SK-N-SH (cell line): ENCODE results near the gene ING5. TPM values are rescaled to one million over a fixed set of nuclear protein-coding genes. Genes with fewer than 3 reads are reported as not detected.

Experiments
- CTCF ChIA-PET: fragments of 300-600, 350-600 bp; formaldehyde crosslinking; extraction: SDS; loops from one replicate; lab custom pipeline; 2021; lab: Yijun Ruan, JAX
- POLR2A ChIA-PET: fragments of 350-600 bp; sonication (Branson Sonifier 250); formaldehyde crosslinking; extraction: SDS; loops from one replicate; lab custom pipeline; 2020; ENCODE audit warnings: antibody characterized with exemption, inconsistent platforms; lab: Yijun Ruan, JAX
- DNase-seq: peaks from one replicate; pipeline ENCODE4 v3.0.0; 2012
- H2AFZ ChIP-seq: fragments of 200-600 bp; sonication (generic); 2 replicates; pipeline ENCODE4 v1.8.1; 2016; ENCODE audit warnings: antibody characterized with exemption, mild to moderate bottlenecking, low read depth
- H3F3A ChIP-seq: fragments of 200-600 bp; sonication (generic); replicated peaks from 2 replicates; pipeline ENCODE3; 2016; ENCODE audit warnings: antibody characterized with exemption, mild to moderate bottlenecking; ENCODE audit not compliant: insufficient read depth
- H3K27ac ChIP-seq, 2 experiments: fragments of 200-500 bp in 1 of 2; fragments of 200-600 bp in 1 of 2; sonication (Bioruptor generic) in 1 of 2; sonication (generic), shearing (Covaris generic) in 1 of 2; 2 replicates each; pipeline versions ENCODE4 v1.5.1 to v1.6.1; 2014 to 2016; ENCODE audit warnings: low read depth in 2 of 2, inconsistent platforms in 1 of 2, low read length in 1 of 2, mild to moderate bottlenecking in 1 of 2, mixed read lengths in 1 of 2
- H3K27me3 ChIP-seq: fragments of 200-600 bp; sonication (generic), shearing (Covaris generic); 2 replicates; pipeline ENCODE4 v1.6.1; 2016; ENCODE audit warnings: mixed run types; ENCODE audit not compliant: insufficient read depth
- H3K36me3 ChIP-seq, 2 experiments: fragments of 200-500 bp in 1 of 2; fragments of 200-600 bp in 1 of 2; sonication (Bioruptor generic) in 1 of 2; sonication (generic) in 1 of 2; replicated peaks in 1 of 2; 2 replicates each; pipeline versions ENCODE3 to v1.5.1; 2014 to 2016; ENCODE audit warnings: low read length in 1 of 2, mild to moderate bottlenecking in 1 of 2; ENCODE audit not compliant: insufficient read depth in 2 of 2, control insufficient read depth in 1 of 2
- H3K4me1 ChIP-seq, 2 experiments: fragments of 200-500 bp in 1 of 2; fragments of 200-600 bp in 1 of 2; sonication (Bioruptor generic) in 1 of 2; sonication (generic), shearing (Covaris generic) in 1 of 2; 2 replicates each; pipeline versions ENCODE4 v1.5.1 to v1.6.1; 2014 to 2016; ENCODE audit warnings: low read depth in 1 of 2, low read length in 1 of 2, mixed run types in 1 of 2; ENCODE audit not compliant: insufficient read depth in 2 of 2, control insufficient read depth in 1 of 2
- H3K4me2 ChIP-seq: fragments of 200-600 bp; sonication (generic), shearing (Covaris generic); 2 replicates; pipeline ENCODE4 v1.6.1; 2017; ENCODE audit warnings: mixed run types
- H3K4me3 ChIP-seq, 2 experiments: fragments of 200-500 bp in 1 of 2; fragments of 200-600 bp in 1 of 2; sonication (Bioruptor generic) in 1 of 2; sonication (generic), shearing (Covaris generic) in 1 of 2; 2 replicates each; pipeline versions ENCODE4 v1.5.1 to v1.8.1; 2014 to 2016; ENCODE audit warnings: low read depth in 2 of 2, inconsistent platforms in 1 of 2, low read length in 1 of 2, mild to moderate bottlenecking in 1 of 2, mixed read lengths in 1 of 2, moderate library complexity in 1 of 2
- H3K79me2 ChIP-seq: fragments of 200-600 bp; sonication (generic); 2 replicates; pipeline ENCODE4 v1.8.1; 2017; ENCODE audit warnings: mild to moderate bottlenecking; ENCODE audit not compliant: insufficient read depth
- H3K9ac ChIP-seq: fragments of 200-600 bp; sonication (generic); 2 replicates; pipeline ENCODE4 v1.6.1; 2017; ENCODE audit warnings: mixed run types
- H3K9me2 ChIP-seq: fragments of 200-600 bp; sonication (generic); 2 replicates; pipeline ENCODE4 v1.6.1; 2017; ENCODE audit warnings: mixed run types
- H3K9me3 ChIP-seq: fragments of 200-600 bp; sonication (generic); 2 replicates; pipeline ENCODE4 v1.6.1; 2017; ENCODE audit warnings: mixed run types, mild to moderate bottlenecking, moderate library complexity
- H4K20me1 ChIP-seq: fragments of 200-600 bp; sonication (generic); 2 replicates; pipeline ENCODE4 v1.6.1; 2017; ENCODE audit warnings: mild to moderate bottlenecking, mixed run types; ENCODE audit not compliant: insufficient read depth
- EP300 ChIP-seq, 2 experiments: IDR thresholded peaks; 2 replicates each; pipeline versions ENCODE4 v1.4.0 to v1.6.1; 2012; ENCODE audit warnings: borderline replicate concordance in 1 of 2, low read depth in 1 of 2, low read length in 1 of 2
- EZH2phosphoT487 ChIP-seq: fragments of 200-600 bp; sonication (generic); IDR thresholded peaks from 2 replicates; pipeline ENCODE4 v1.6.1; 2017; ENCODE audit warnings: low read depth, mixed run types, mild to moderate bottlenecking, antibody characterized with exemption, moderate library complexity, borderline replicate concordance
- FOXM1 ChIP-seq: IDR thresholded peaks from 2 replicates; pipeline ENCODE4 v1.4.0; 2012; ENCODE audit warnings: low read depth, mild to moderate bottlenecking
- GABPA ChIP-seq: IDR thresholded peaks from 2 replicates; pipeline ENCODE4 v1.4.0; 2012; ENCODE audit warnings: low read depth, mild to moderate bottlenecking
- MEF2A ChIP-seq: IDR thresholded peaks from 2 replicates; pipeline ENCODE4 v1.4.0; 2012; ENCODE audit warnings: low read depth, borderline replicate concordance
- MXI1 ChIP-seq: IDR thresholded peaks from 2 replicates; pipeline ENCODE4 v1.6.1; 2012; ENCODE audit warnings: mild to moderate bottlenecking, low read depth, low read length, improper control_type of control experiment
- RAD21 ChIP-seq: IDR thresholded peaks from 2 replicates; pipeline ENCODE4 v1.6.1; 2012; ENCODE audit warnings: mild to moderate bottlenecking, low read length
- RCOR1 ChIP-seq: fragments of 150-350 bp; IDR thresholded peaks from 2 replicates; pipeline ENCODE4 v1.6.1; 2017; ENCODE audit warnings: antibody characterized with exemption, low read length
- SMC3 ChIP-seq: IDR thresholded peaks from 2 replicates; pipeline ENCODE4 v1.6.1; 2012; ENCODE audit warnings: low read depth, low read length, improper control_type of control experiment
- WGBS: methylation state at CpG from one replicate; pipeline ENCODE4 v1.1.6; 2017; ENCODE audit warnings: low lambda C conversion rate; 5-methylcytosine and 5-hydroxymethylcytosine counted together
- polyA plus RNA-seq, 3 experiments: library from polyadenylated mRNA; depleted of rRNA; stranded (reverse); fragments of >200 nt; gene quantifications; 2 replicates each; pipeline ENCODE4 v1.2.3, GENCODE V29; 2012
- TF ChIP-seq, protein P1 (sequence below): fragments of 150-350 bp; IDR thresholded peaks from 2 replicates; pipeline ENCODE4 v1.6.1; 2017; ENCODE audit warnings: antibody characterized with exemption, low read length, low read depth, borderline replicate concordance
- TF ChIP-seq, protein P2 (sequence below): fragments of 150-350 bp; IDR thresholded peaks from 2 replicates; pipeline ENCODE4 v1.6.1; 2016; ENCODE audit warnings: mild to moderate bottlenecking, low read depth, low read length
- TF ChIP-seq, protein P3 (sequence below): IDR thresholded peaks from 2 replicates; pipeline ENCODE4 v1.6.1; 2012; ENCODE audit warnings: mild to moderate bottlenecking, low read depth, low read length, moderate library complexity

Gene ING5
- polyA plus RNA-seq, 1 of the 3 experiments (the other 2 are of a cell fraction): 56.3 TPM

DNA sequence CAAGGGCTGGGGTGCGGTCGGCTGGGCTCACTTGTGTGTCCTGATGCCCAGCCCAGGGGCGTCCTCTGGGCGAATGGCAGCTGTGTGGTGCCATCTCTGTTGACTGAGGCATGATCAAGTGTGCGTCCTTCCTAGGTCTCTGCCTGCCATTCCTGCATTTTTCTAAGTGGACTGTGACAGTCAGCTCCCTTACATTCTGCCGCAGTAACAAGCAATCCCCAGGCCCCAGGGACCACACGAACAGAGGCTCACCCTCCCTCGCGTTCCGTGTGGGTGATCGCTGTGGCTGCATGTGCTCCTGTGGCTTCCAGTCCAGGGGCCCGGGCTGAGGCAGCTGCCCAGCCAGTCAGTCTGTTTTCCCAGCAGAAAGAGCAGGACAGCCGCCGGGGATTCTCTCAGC is 50.4 kb downstream of the ING5 start:
- no peak overlapping the region for H3K9ac ChIP-seq
- H4K20me1 ChIP-seq: no peaks in the 10 kb centered on the region
- 97% methylated on average over 10 of the region's 14 CpGs for WGBS
- no peak overlapping the region for H3K27ac ChIP-seq
- no peaks in the 10 kb centered on the region for H3K9me2 ChIP-seq
- H2AFZ ChIP-seq: no peak overlapping the region
- TF ChIP-seq RCOR1 (no peak), MXI1 (no peak), FOXM1 (no peak), EP300 (IDR thresholded peaks at IDR 0.05; ENCODE audit: borderline replicate concordance in 1 of 2, low read depth in 1 of 2, low read length in 1 of 2) (no peak)
- TF ChIP-seq, protein P1, sequence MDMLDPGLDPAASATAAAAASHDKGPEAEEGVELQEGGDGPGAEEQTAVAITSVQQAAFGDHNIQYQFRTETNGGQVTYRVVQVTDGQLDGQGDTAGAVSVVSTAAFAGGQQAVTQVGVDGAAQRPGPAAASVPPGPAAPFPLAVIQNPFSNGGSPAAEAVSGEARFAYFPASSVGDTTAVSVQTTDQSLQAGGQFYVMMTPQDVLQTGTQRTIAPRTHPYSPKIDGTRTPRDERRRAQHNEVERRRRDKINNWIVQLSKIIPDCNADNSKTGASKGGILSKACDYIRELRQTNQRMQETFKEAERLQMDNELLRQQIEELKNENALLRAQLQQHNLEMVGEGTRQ: no peak
- H3K4me1 ChIP-seq: no peaks in the 10 kb centered on the region
- peaks cover 4 to 32% of the 10 kb centered on the region in 2 experiments for H3K36me3 ChIP-seq
- H3K9me3 ChIP-seq: no peaks in the 10 kb centered on the region
- DNase-seq: no peak
- no peak overlapping the region for H3K4me3 ChIP-seq
- no peaks in the 10 kb centered on the region for H3K27me3 ChIP-seq
- no peak overlapping the region for H3K4me2 ChIP-seq
- no peaks in the 10 kb centered on the region for H3K79me2 ChIP-seq
- POLR2A ChIA-PET: no interaction called here
- CTCF ChIA-PET: no interaction called here
- H3F3A ChIP-seq: no peaks in the 10 kb centered on the region

DNA sequence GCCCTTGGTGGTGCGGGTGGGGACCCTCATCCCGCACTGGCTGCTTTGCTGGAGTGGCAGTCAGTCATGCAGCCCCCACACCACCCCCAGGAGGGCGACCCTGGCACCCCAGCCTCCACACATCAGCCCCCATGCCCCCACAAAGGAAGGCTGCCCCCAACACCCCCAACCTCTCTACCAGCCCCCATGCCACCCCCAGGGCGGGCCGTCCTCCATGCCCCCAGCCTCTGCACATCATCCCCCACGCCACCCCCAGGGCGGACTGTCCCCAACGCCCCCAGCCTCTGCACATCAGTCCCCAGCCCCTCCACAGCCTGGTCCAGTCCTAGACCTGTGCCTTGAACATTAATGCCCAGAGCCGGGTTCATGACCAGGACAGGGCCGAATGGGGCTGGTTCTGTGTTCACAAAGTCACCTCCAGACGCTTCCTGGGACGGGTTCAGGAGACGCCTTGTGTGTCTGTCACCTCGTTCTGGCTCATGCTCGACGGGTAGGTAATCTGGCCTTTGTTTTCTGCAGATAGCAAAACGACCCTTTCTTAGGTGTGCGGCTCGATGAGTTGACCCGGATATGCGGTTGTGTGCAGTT is 50.9 kb downstream of the ING5 start:
- WGBS: 95% methylated on average over 19 of the region's 21 CpGs
- no peak overlapping the region for H3K27ac ChIP-seq
- H3F3A ChIP-seq: no peaks in the 10 kb centered on the region
- H3K79me2 ChIP-seq: no peaks in the 10 kb centered on the region
- H3K9me2 ChIP-seq: no peaks in the 10 kb centered on the region
- H2AFZ ChIP-seq: no peak overlapping the region
- ChIA-PET CTCF (no interaction called here), POLR2A (no interaction called here)
- H3K4me3 ChIP-seq: no peak overlapping the region
- H3K9me3 ChIP-seq: no peaks in the 10 kb centered on the region
- TF ChIP-seq EP300 (IDR thresholded peaks at IDR 0.05; ENCODE audit: borderline replicate concordance in 1 of 2, low read depth in 1 of 2, low read length in 1 of 2) (no peak), GABPA (no peak), SMC3 (no peak), RAD21 (no peak), MXI1 (no peak), MEF2A (no peak), EZH2phosphoT487 (no peak)
- TF ChIP-seq, protein P2, sequence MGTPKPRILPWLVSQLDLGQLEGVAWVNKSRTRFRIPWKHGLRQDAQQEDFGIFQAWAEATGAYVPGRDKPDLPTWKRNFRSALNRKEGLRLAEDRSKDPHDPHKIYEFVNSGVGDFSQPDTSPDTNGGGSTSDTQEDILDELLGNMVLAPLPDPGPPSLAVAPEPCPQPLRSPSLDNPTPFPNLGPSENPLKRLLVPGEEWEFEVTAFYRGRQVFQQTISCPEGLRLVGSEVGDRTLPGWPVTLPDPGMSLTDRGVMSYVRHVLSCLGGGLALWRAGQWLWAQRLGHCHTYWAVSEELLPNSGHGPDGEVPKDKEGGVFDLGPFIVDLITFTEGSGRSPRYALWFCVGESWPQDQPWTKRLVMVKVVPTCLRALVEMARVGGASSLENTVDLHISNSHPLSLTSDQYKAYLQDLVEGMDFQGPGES: no peak
- TF ChIP-seq, protein P3, sequence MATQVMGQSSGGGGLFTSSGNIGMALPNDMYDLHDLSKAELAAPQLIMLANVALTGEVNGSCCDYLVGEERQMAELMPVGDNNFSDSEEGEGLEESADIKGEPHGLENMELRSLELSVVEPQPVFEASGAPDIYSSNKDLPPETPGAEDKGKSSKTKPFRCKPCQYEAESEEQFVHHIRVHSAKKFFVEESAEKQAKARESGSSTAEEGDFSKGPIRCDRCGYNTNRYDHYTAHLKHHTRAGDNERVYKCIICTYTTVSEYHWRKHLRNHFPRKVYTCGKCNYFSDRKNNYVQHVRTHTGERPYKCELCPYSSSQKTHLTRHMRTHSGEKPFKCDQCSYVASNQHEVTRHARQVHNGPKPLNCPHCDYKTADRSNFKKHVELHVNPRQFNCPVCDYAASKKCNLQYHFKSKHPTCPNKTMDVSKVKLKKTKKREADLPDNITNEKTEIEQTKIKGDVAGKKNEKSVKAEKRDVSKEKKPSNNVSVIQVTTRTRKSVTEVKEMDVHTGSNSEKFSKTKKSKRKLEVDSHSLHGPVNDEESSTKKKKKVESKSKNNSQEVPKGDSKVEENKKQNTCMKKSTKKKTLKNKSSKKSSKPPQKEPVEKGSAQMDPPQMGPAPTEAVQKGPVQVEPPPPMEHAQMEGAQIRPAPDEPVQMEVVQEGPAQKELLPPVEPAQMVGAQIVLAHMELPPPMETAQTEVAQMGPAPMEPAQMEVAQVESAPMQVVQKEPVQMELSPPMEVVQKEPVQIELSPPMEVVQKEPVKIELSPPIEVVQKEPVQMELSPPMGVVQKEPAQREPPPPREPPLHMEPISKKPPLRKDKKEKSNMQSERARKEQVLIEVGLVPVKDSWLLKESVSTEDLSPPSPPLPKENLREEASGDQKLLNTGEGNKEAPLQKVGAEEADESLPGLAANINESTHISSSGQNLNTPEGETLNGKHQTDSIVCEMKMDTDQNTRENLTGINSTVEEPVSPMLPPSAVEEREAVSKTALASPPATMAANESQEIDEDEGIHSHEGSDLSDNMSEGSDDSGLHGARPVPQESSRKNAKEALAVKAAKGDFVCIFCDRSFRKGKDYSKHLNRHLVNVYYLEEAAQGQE: no peak
- H3K4me2 ChIP-seq: no peak overlapping the region
- no peak overlapping the region for H3K9ac ChIP-seq
- no peaks in the 10 kb centered on the region for H3K27me3 ChIP-seq
- H3K4me1 ChIP-seq: no peaks in the 10 kb centered on the region
- H4K20me1 ChIP-seq: no peaks in the 10 kb centered on the region
- peaks cover 4 to 32% of the 10 kb centered on the region in 2 experiments for H3K36me3 ChIP-seq
- no peak for DNase-seq
